HCT116 (cell line): ENCODE data around the gene RAB27A. TPM values are rescaled to one million over a fixed set of nuclear protein-coding genes. Genes with fewer than 3 reads are reported as not detected.

Experiments
- ATAC-seq: fragments of 200-7000 bp; cut with Tn5 transposase; 2 replicates; pipeline ENCODE4 v1.9.1; 2020; ENCODE audit warnings: mild to moderate bottlenecking, moderate library complexity
- BruUV-seq: library from RNA; stranded (reverse); fragments of 400-500 nt; replicated peaks from 2 replicates; lab custom pipeline; 2021; lab: Mats Ljungman, UMichigan
- CTCF ChIA-PET: fragments of 300-600 bp; sonication (Branson Sonifier 250); formaldehyde crosslinking; loops from one replicate; lab custom pipeline; 2021; ENCODE audit warnings: antibody characterized with exemption; lab: Charles Lee
- POLR2A ChIA-PET: fragments of 300-600, 350-600 bp; sonication (Branson Sonifier 250); formaldehyde crosslinking; loops from one replicate; lab custom pipeline; 2021; ENCODE audit warnings: antibody characterized with exemption; lab: Charles Lee
- RAD21 ChIA-PET, 2 experiments: fragments of 300-600 bp; sonication (Branson Sonifier 250); formaldehyde crosslinking; loops; one replicate each; lab custom pipeline; 2023; ENCODE audit warnings: low total read pairs in 2 of 2; ENCODE audit not compliant: uncharacterized antibody in 2 of 2, unreplicated experiment in 2 of 2, low non-redundant PET in 1 of 2; lab: Charles Lee
- DNase-seq: peaks from one replicate; pipeline ENCODE4 v3.0.0-alpha.2; 2010; ENCODE audit warnings: low read depth, low spot score
- H2AFZ ChIP-seq: fragments of 200-600 bp; shearing (Covaris generic), sonication (generic); 2 replicates; pipeline ENCODE4 v1.6.1; 2017; ENCODE audit warnings: low read depth, mixed run types, mixed read lengths, antibody characterized with exemption, low read length; ENCODE audit not compliant: poor library complexity, severe bottlenecking
- H3K27ac ChIP-seq: 2 replicates; pipeline ENCODE4 v1.5.1; 2012; ENCODE audit warnings: low read depth, low read length
- H3K27me3 ChIP-seq: fragments of 200-600 bp; sonication (generic); 2 replicates; pipeline ENCODE4 v1.6.1; 2016; ENCODE audit warnings: mixed run types, low read length, mixed read lengths; ENCODE audit not compliant: insufficient read depth
- H3K36me3 ChIP-seq, 2 experiments: fragments of 200-500 bp in 1 of 2; fragments of 200-600 bp in 1 of 2; sonication (Bioruptor generic) in 1 of 2; sonication (generic) in 1 of 2; 2 replicates each; pipeline versions ENCODE4 v1.5.1 to v1.6.1; 2014 to 2016; ENCODE audit warnings: low read length in 2 of 2, inconsistent platforms in 1 of 2, mixed read lengths in 1 of 2, mixed run types in 1 of 2; ENCODE audit not compliant: insufficient read depth in 2 of 2, control insufficient read depth in 1 of 2
- H3K4me1 ChIP-seq, 2 experiments: fragments of 200-600 bp in 1 of 2; sonication (generic) in 1 of 2; 2 replicates each; pipeline versions ENCODE4 v1.5.1 to v1.6.1; 2012 to 2017; ENCODE audit warnings: low read length in 2 of 2, inconsistent platforms in 1 of 2, mild to moderate bottlenecking in 1 of 2, mixed read lengths in 1 of 2, mixed run types in 1 of 2, moderate library complexity in 1 of 2; ENCODE audit not compliant: insufficient read depth in 2 of 2, control insufficient read depth in 1 of 2
- H3K4me2 ChIP-seq: fragments of 200-600 bp; sonication (generic); 2 replicates; pipeline ENCODE4 v1.6.1; 2017; ENCODE audit warnings: mixed run types, low read length, mixed read lengths
- H3K4me3 ChIP-seq, 2 experiments: fragments of 200-600 bp in 1 of 2; sonication (generic) in 1 of 2; replicated peaks in 1 of 2; 2 replicates each; pipeline ENCODE4 v1.5.1; 2011 to 2016; ENCODE audit warnings: low read length in 2 of 2, control low read depth in 1 of 2, low read depth in 1 of 2, mild to moderate bottlenecking in 1 of 2, mixed read lengths in 1 of 2, mixed run types in 1 of 2
- H3K79me2 ChIP-seq: fragments of 200-600 bp; sonication (generic); 2 replicates; pipeline ENCODE4 v1.6.1; 2017; ENCODE audit warnings: mild to moderate bottlenecking, mixed run types, low read length, moderate library complexity, mixed read lengths; ENCODE audit not compliant: insufficient read depth
- H3K9ac ChIP-seq: fragments of 200-600 bp; sonication (generic); 2 replicates; pipeline ENCODE4 v1.6.1; 2016; ENCODE audit warnings: low read length, mixed read lengths
- H3K9me2 ChIP-seq: fragments of 200-600 bp; sonication (generic), shearing (Covaris generic); 2 replicates; pipeline ENCODE4 v1.6.1; 2017; ENCODE audit warnings: mixed run types, mild to moderate bottlenecking, moderate library complexity; ENCODE audit not compliant: insufficient read depth
- H3K9me3 ChIP-seq, 2 experiments: fragments of 200-500 bp in 1 of 2; fragments of 200-600 bp in 1 of 2; sonication (Bioruptor generic) in 1 of 2; sonication (generic) in 1 of 2; 2 replicates each; pipeline ENCODE4 v1.6.1; 2014 to 2017; ENCODE audit warnings: low read length in 2 of 2, mixed read lengths in 2 of 2, inconsistent platforms in 1 of 2, low read depth in 1 of 2, mild to moderate bottlenecking in 1 of 2, mixed run types in 1 of 2, moderate library complexity in 1 of 2; ENCODE audit not compliant: control insufficient read depth in 1 of 2, insufficient read depth in 1 of 2
- H4K20me1 ChIP-seq: fragments of 200-600 bp; sonication (generic), shearing (Covaris generic); 2 replicates; pipeline ENCODE4 v1.6.1; 2017; ENCODE audit warnings: mixed run types, mild to moderate bottlenecking, moderate library complexity; ENCODE audit not compliant: insufficient read depth
- CBX3 ChIP-seq: IDR thresholded peaks from 2 replicates; pipeline ENCODE4 v1.6.1; 2012; ENCODE audit warnings: low read depth
- CEBPB ChIP-seq: IDR thresholded peaks from 2 replicates; pipeline ENCODE4 v1.6.1; 2012; ENCODE audit warnings: low read depth
- EGR1 ChIP-seq: IDR thresholded peaks from 2 replicates; pipeline ENCODE4 v1.6.1; 2012; ENCODE audit warnings: low read depth
- EZH2 ChIP-seq: fragments of 200-600 bp; sonication (generic); IDR thresholded peaks from 2 replicates; pipeline ENCODE4 v1.6.1; 2017; ENCODE audit warnings: antibody characterized with exemption, mixed run types
- FOSL1 ChIP-seq: IDR thresholded peaks from 2 replicates; pipeline ENCODE4 v1.6.1; 2012; ENCODE audit warnings: low read depth
- POLR2A ChIP-seq: IDR thresholded peaks from 2 replicates; pipeline ENCODE4 v1.7.0; 2011; ENCODE audit warnings: borderline replicate concordance; ENCODE audit not compliant: insufficient read depth, insufficient read length; ENCODE audit errors: extremely low read depth
- SP1 ChIP-seq: IDR thresholded peaks from 2 replicates; pipeline ENCODE4 v1.6.1; 2012; ENCODE audit warnings: low read depth
- YY1 ChIP-seq: IDR thresholded peaks from 2 replicates; pipeline ENCODE4 v1.6.1; 2011; ENCODE audit warnings: low read length, low read depth, moderate library complexity, mild to moderate bottlenecking; ENCODE audit not compliant: insufficient replicate concordance; ENCODE audit errors: extremely low read depth
- intact Hi-C: fragments of 100-400 bp; cut with micrococcal nuclease; formaldehyde crosslinking; loops from 2 replicates; pipeline ENCODE4 v1.10.0; 2022
- total RNA-seq: library from RNA; stranded (reverse); gene quantifications from one replicate; pipeline ENCODE4 v1.2.1, GENCODE V29; 2021; ENCODE audit not compliant: unreplicated experiment
- TF ChIP-seq, protein P1 (sequence below): IDR thresholded peaks from 2 replicates; pipeline ENCODE4 v1.6.1; 2012; ENCODE audit warnings: low read depth

The RAB27A gene
- total RNA-seq, 1 experiment from 2014 or later, result 8.8 TPM

DNA sequence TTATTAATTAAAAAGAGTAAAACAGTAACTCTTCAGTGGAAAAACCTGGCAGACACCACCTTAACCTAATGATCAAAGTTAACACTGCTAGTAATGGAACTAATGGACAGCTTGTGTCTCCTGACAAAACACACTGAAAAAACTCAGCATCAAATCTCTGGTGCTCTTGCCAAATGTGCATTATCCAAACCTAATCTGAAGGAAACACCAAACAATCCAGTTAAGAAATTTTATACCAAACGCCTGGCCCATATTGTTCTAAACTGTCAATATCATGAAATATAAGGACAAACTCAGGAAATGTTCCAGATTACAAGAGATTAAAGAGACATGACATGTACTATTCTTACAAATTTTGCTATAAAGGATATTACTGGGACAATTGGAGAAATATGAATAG is 103.3 kb downstream of the RAB27A start:
- no peaks in the 10 kb centered on the region for H3K4me1 ChIP-seq
- no peaks in the 10 kb centered on the region for H3K9me3 ChIP-seq
- ATAC-seq, result no peak
- no TSS peak for BruUV-seq
- no peak overlapping the region for H3K4me2 ChIP-seq
- ChIA-PET CTCF (interaction anchor here (1.2 kb wide), 1 partner anchor 10 kb away, joined by 3 read pairs; the partner anchor contains the start of gene RSL24D1), POLR2A (interaction anchor here (1.4 kb wide), 1 partner anchor 10 kb away, joined by 3 read pairs; the partner anchor contains the start of gene RSL24D1), RAD21 (no interaction called here)
- H3K36me3 ChIP-seq, result peaks cover 48 to 61% of the 10 kb centered on the region in 2 experiments
- no peak overlapping the region for H2AFZ ChIP-seq
- TF ChIP-seq FOSL1, result no peak
- no peak for TF ChIP-seq POLR2A
- no peak for TF ChIP-seq CBX3
- no peak for TF ChIP-seq EZH2
- TF ChIP-seq YY1, result no peak
- TF ChIP-seq, protein P1, sequence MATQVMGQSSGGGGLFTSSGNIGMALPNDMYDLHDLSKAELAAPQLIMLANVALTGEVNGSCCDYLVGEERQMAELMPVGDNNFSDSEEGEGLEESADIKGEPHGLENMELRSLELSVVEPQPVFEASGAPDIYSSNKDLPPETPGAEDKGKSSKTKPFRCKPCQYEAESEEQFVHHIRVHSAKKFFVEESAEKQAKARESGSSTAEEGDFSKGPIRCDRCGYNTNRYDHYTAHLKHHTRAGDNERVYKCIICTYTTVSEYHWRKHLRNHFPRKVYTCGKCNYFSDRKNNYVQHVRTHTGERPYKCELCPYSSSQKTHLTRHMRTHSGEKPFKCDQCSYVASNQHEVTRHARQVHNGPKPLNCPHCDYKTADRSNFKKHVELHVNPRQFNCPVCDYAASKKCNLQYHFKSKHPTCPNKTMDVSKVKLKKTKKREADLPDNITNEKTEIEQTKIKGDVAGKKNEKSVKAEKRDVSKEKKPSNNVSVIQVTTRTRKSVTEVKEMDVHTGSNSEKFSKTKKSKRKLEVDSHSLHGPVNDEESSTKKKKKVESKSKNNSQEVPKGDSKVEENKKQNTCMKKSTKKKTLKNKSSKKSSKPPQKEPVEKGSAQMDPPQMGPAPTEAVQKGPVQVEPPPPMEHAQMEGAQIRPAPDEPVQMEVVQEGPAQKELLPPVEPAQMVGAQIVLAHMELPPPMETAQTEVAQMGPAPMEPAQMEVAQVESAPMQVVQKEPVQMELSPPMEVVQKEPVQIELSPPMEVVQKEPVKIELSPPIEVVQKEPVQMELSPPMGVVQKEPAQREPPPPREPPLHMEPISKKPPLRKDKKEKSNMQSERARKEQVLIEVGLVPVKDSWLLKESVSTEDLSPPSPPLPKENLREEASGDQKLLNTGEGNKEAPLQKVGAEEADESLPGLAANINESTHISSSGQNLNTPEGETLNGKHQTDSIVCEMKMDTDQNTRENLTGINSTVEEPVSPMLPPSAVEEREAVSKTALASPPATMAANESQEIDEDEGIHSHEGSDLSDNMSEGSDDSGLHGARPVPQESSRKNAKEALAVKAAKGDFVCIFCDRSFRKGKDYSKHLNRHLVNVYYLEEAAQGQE, result no peak
- no peak for TF ChIP-seq SP1
- no peak for TF ChIP-seq EGR1
- no peak for TF ChIP-seq CEBPB
- peaks cover 87% of the 10 kb centered on the region for H3K79me2 ChIP-seq
- no peaks in the 10 kb centered on the region for H3K27me3 ChIP-seq
- H3K4me3 ChIP-seq, result no peak overlapping the region
- H3K9ac ChIP-seq, result no peak overlapping the region
- no peaks in the 10 kb centered on the region for H3K9me2 ChIP-seq
- no peak for DNase-seq
- intact Hi-C loops, result no loop called here
- H4K20me1 ChIP-seq, result peaks cover 25% of the 10 kb centered on the region; the same call in 1 of the 2 replicates
- H3K27ac ChIP-seq, result no peak overlapping the region
